GM18505 (cell line): ENCODE data around the gene FILIP1.

ENCODE experiments used
- ATAC-seq: cut with Tn5 transposase; IDR thresholded peaks from one replicate; pipeline ENCODE4 v1.9.1; 2021; ENCODE audit not compliant: unreplicated experiment
- POLR2A ChIP-seq: IDR thresholded peaks from 4 replicates; pipeline ENCODE4 v1.6.1; 2011; ENCODE audit warnings: borderline replicate concordance; ENCODE audit not compliant: insufficient read depth, insufficient read length; ENCODE audit errors: extremely low read depth

The FILIP1 gene

DNA sequence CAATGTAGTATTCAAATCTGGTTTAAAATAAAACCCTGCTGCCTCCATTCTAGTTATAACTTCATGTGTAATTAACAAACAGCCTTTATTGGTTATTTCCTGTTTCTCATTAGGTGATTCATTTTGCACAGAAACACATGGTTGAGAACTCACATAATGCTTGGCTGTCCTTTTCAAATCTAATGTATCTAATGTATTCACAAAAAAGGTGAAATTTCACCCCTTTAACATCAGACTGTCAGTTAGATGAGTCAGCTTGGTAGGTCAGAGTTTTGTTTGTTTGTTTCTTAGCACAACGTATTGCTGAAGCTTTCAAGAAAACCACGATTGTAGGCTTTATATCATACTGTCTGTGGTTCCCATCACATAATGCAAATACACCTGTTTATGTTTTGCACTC, 130.3 kb downstream of the FILIP1 start:
- no peak for TF ChIP-seq POLR2A
- no peak for ATAC-seq

DNA sequence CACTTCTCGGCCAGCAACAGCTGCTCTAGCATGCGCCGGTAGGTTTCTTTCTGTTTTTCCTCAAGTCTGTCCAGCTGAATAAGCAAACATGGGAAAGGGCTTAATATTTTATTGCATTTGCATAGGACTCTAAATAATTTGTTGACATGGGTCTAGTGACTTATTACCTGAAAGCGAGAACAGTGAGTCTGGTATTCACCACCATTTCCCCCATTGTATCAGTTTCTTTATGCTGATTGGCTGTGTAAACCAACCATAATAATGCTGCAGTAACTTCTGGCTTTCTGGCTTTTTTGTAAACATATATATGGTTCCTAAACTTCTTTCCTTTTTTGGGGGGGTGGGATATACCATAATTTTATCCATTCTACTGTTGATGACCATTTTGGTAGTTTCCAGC, 140.0 kb downstream of the FILIP1 start:
- no peak for TF ChIP-seq POLR2A
- no peak for ATAC-seq

GRCh38 chr6:75351570-75351969, 142.0 kb downstream of the FILIP1 start:
- no peak for TF ChIP-seq POLR2A
- no peak for ATAC-seq

GRCh38 chr6:75350808-75351207, 142.8 kb downstream of the FILIP1 start:
- no peak for ATAC-seq
- TF ChIP-seq POLR2A = no peak

GRCh38 chr6:75350156-75350555, 143.4 kb downstream of the FILIP1 start:
- no peak for TF ChIP-seq POLR2A
- ATAC-seq = no peak

DNA sequence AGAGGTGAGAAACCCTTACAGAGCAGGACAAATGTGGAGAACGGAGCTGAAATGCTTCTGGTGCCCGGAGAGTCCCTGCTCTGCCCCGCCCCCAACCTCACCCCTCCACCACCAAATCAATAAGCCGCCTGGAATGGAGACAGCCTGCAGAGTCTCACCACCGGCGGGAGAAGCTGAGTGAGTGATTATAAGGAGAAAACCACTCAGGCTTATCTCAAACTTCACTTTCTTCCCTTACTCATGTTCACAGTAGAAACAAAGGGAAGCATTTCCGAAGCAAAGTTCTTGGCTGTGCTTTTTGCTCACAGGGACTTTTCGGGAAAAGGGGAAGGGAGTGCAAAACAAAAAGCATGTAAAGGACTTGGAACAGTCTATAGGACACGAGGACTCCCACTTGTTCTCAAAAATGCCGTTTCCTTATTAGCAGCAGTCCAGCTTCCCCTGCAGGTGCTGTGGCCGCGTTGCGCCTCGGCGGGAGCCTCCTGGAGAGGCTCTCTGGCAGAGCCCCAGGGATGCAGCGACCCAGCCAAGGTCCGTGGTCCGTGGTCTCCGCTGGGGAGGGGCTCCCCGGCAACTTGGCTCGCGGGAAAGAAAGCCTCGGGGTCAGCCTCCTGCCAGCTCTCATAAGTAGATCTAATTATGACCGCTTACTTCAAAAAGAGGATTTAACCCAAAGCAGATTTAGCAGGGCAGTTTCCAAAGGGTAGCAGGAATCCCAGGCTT, 144.2 kb downstream of the FILIP1 start:
- ATAC-seq = no peak

DNA sequence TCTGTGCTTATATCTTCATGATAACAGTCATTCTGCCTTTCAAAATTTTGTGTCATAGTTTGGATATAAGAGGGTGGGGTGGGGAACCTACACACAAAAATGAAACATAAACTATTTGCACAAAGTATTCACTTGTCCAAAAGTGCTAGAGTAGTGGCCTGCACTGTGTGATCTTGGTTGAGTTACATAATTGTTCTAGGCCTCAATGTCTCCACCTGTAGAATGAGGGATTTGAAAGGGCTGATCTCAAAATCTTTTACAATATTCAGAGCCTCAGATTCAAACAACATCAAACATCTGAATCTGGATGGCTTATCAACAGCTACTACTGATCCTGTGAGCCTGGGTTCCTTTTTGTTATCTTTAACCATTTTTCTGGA, 144.7 kb downstream of the FILIP1 start:
- no peak for TF ChIP-seq POLR2A
- no peak for ATAC-seq

More for the DNA sequence above, 144.2 kb downstream of the FILIP1 start:
- TF ChIP-seq POLR2A = no peak

- TF ChIP-seq POLR2A = no peak
- no peak for ATAC-seq
Measured at GRCh38 chr6:75347898-75348610, 145.5 kb downstream of the FILIP1 start.

GRCh38 chr6:75345413-75345812, 148.2 kb downstream of the FILIP1 start:
- no peak for ATAC-seq
- TF ChIP-seq POLR2A = no peak

DNA sequence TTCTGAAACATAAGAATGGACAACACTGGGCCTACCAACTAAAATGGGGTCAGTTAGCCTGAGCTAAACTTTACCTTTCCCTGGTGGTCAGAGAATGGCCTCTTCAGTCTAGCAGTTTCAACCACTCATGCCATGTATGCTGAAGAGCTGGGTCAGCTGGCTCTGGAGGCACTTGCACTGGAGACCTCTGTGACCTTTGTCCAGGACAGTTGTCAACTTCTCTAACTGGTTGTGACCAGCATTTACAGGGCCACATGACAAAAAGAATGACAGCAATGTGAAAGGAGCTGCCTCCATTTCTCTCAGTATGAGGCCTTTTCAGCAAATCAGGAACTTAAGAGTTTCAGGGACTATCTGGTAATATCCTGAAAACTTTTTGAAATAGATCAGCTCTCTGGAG, 149.1 kb downstream of the FILIP1 start:
- no peak for TF ChIP-seq POLR2A
- ATAC-seq = no peak

DNA sequence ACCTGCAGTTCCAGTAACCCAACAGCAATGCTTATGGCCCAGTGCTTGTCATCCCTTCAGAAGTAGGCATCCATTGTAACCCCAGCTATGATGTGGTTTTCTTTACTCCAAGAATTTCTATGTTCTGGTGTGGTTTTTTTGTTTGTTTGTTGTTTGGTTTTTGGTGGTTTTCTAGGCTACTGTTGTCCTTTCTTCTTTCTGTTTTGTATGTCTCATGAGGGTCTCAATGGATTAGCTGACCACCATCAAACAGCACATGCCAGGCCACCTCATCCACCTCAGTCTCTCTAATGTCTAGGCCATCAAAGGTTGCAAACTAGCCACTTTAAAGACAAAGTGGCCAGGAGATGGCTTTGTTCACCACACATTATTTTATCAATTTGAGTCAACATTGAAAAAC, 149.6 kb downstream of the FILIP1 start:
- TF ChIP-seq POLR2A = no peak
- no peak for ATAC-seq

DNA sequence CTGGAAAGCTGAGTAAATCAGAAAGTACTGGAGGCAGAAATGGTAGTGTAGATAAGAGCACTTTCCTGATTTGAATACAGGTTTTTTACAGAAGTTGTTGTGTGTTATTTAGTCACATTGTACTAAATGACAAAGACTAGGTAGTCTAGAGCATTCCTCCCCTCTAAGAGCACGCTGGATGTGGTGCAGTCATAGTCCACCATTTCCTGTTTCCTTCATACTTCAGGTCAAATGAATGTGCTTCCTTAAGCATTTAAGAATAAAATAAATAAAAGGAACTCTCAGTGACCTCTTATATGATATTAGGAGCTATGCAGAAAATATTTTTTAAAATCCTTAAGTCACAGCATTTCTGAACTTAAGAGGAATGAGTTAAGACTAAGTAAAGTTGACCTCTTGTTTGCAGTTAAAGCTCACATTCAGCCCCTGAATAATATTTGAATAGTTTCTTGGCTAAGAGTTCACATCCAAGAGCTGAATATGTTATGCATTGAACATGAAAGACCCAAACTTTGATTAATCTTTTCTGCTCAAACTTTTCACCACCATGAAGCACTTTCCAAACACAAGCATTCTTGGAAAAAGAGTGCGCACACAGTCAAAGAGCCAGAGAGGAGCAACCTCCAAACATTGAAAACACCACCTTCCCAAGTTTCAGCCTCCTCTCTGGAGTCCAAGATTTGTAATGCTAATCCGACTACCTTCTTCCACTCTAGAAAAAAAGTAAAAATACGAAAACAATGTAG, 155.6 kb downstream of the FILIP1 start:
- no peak for ATAC-seq
- TF ChIP-seq POLR2A = no peak

DNA sequence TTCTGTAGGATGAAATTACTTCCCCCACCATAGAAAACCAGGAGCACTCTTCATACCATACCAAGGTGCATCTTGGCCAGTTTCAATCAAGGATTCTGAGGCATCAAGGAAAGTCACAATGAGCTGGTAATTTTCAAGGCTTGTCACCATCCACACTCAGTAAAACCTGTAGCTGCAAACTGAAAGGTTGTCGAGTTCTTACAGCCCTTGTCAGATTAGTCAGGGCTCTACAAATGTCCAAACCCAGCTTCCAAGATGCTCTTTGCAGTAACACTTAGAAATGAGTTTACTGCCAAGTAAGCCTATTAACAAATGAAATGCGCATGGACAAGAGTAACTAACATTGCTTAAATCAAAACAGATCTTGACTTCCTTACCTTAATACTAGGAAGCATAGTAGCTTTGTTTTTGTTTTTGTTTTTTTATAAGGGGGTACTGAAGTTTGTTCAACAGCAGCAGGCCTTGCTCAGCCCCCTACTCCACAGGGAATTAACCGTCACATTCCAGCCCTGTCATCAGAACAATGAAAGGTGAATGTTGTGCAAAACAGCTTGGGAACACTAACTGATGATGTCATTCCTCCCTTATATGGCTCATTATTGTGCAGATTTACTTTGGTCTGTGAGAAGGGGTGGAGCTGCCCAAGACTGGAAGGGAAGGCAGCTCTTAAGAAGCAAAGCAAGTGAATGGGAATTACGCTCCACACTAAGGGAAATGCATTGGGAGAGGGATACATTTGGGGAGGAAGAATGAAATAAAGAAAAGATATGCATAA, 159.1 kb downstream of the FILIP1 start:
- no peak for TF ChIP-seq POLR2A
- no peak for ATAC-seq
